HCT116 (cell line): ENCODE results near the gene TAF3. TPM values are rescaled to one million over a fixed set of nuclear protein-coding genes. Genes with fewer than 3 reads are reported as not detected.
A peak's percentile ranks its signal among the peaks of the same experiment; 100 is the strongest.

Experiments
- ATAC-seq: fragments of 200-7000 bp; cut with Tn5 transposase; 2 replicates; pipeline ENCODE4 v1.9.1; 2020; ENCODE audit warnings: mild to moderate bottlenecking, moderate library complexity
- BruUV-seq: library from RNA; stranded (reverse); fragments of 400-500 nt; replicated peaks from 2 replicates; lab custom pipeline; 2021; lab: Mats Ljungman, UMichigan
- CTCF ChIA-PET: fragments of 300-600 bp; sonication (Branson Sonifier 250); formaldehyde crosslinking; loops from one replicate; lab custom pipeline; 2021; ENCODE audit warnings: antibody characterized with exemption; lab: Charles Lee
- POLR2A ChIA-PET: fragments of 300-600, 350-600 bp; sonication (Branson Sonifier 250); formaldehyde crosslinking; loops from one replicate; lab custom pipeline; 2021; ENCODE audit warnings: antibody characterized with exemption; lab: Charles Lee
- RAD21 ChIA-PET, 2 experiments: fragments of 300-600 bp; sonication (Branson Sonifier 250); formaldehyde crosslinking; loops; one replicate each; lab custom pipeline; 2023; ENCODE audit warnings: low total read pairs in 2 of 2; ENCODE audit not compliant: uncharacterized antibody in 2 of 2, unreplicated experiment in 2 of 2, low non-redundant PET in 1 of 2; lab: Charles Lee
- DNase-seq: peaks from one replicate; pipeline ENCODE4 v3.0.0-alpha.2; 2010; ENCODE audit warnings: low read depth, low spot score
- H2AFZ ChIP-seq: fragments of 200-600 bp; shearing (Covaris generic), sonication (generic); 2 replicates; pipeline ENCODE4 v1.6.1; 2017; ENCODE audit warnings: low read depth, mixed run types, mixed read lengths, antibody characterized with exemption, low read length; ENCODE audit not compliant: poor library complexity, severe bottlenecking
- H3K27ac ChIP-seq: 2 replicates; pipeline ENCODE4 v1.5.1; 2012; ENCODE audit warnings: low read depth, low read length
- H3K27me3 ChIP-seq: fragments of 200-600 bp; sonication (generic); 2 replicates; pipeline ENCODE4 v1.6.1; 2016; ENCODE audit warnings: mixed run types, low read length, mixed read lengths; ENCODE audit not compliant: insufficient read depth
- H3K36me3 ChIP-seq, 2 experiments: fragments of 200-500 bp in 1 of 2; fragments of 200-600 bp in 1 of 2; sonication (Bioruptor generic) in 1 of 2; sonication (generic) in 1 of 2; 2 replicates each; pipeline versions ENCODE4 v1.5.1 to v1.6.1; 2014 to 2016; ENCODE audit warnings: low read length in 2 of 2, inconsistent platforms in 1 of 2, mixed read lengths in 1 of 2, mixed run types in 1 of 2; ENCODE audit not compliant: insufficient read depth in 2 of 2, control insufficient read depth in 1 of 2
- H3K4me1 ChIP-seq, 2 experiments: fragments of 200-600 bp in 1 of 2; sonication (generic) in 1 of 2; 2 replicates each; pipeline versions ENCODE4 v1.5.1 to v1.6.1; 2012 to 2017; ENCODE audit warnings: low read length in 2 of 2, inconsistent platforms in 1 of 2, mild to moderate bottlenecking in 1 of 2, mixed read lengths in 1 of 2, mixed run types in 1 of 2, moderate library complexity in 1 of 2; ENCODE audit not compliant: insufficient read depth in 2 of 2, control insufficient read depth in 1 of 2
- H3K4me2 ChIP-seq: fragments of 200-600 bp; sonication (generic); 2 replicates; pipeline ENCODE4 v1.6.1; 2017; ENCODE audit warnings: mixed run types, low read length, mixed read lengths
- H3K4me3 ChIP-seq, 2 experiments: fragments of 200-600 bp in 1 of 2; sonication (generic) in 1 of 2; replicated peaks in 1 of 2; 2 replicates each; pipeline ENCODE4 v1.5.1; 2011 to 2016; ENCODE audit warnings: low read length in 2 of 2, control low read depth in 1 of 2, low read depth in 1 of 2, mild to moderate bottlenecking in 1 of 2, mixed read lengths in 1 of 2, mixed run types in 1 of 2
- H3K79me2 ChIP-seq: fragments of 200-600 bp; sonication (generic); 2 replicates; pipeline ENCODE4 v1.6.1; 2017; ENCODE audit warnings: mild to moderate bottlenecking, mixed run types, low read length, moderate library complexity, mixed read lengths; ENCODE audit not compliant: insufficient read depth
- H3K9ac ChIP-seq: fragments of 200-600 bp; sonication (generic); 2 replicates; pipeline ENCODE4 v1.6.1; 2016; ENCODE audit warnings: low read length, mixed read lengths
- H3K9me2 ChIP-seq: fragments of 200-600 bp; sonication (generic), shearing (Covaris generic); 2 replicates; pipeline ENCODE4 v1.6.1; 2017; ENCODE audit warnings: mixed run types, mild to moderate bottlenecking, moderate library complexity; ENCODE audit not compliant: insufficient read depth
- H3K9me3 ChIP-seq, 2 experiments: fragments of 200-500 bp in 1 of 2; fragments of 200-600 bp in 1 of 2; sonication (Bioruptor generic) in 1 of 2; sonication (generic) in 1 of 2; 2 replicates each; pipeline ENCODE4 v1.6.1; 2014 to 2017; ENCODE audit warnings: low read length in 2 of 2, mixed read lengths in 2 of 2, inconsistent platforms in 1 of 2, low read depth in 1 of 2, mild to moderate bottlenecking in 1 of 2, mixed run types in 1 of 2, moderate library complexity in 1 of 2; ENCODE audit not compliant: control insufficient read depth in 1 of 2, insufficient read depth in 1 of 2
- H4K20me1 ChIP-seq: fragments of 200-600 bp; sonication (generic), shearing (Covaris generic); 2 replicates; pipeline ENCODE4 v1.6.1; 2017; ENCODE audit warnings: mixed run types, mild to moderate bottlenecking, moderate library complexity; ENCODE audit not compliant: insufficient read depth
- CEBPB ChIP-seq: IDR thresholded peaks from 2 replicates; pipeline ENCODE4 v1.6.1; 2012; ENCODE audit warnings: low read depth
- EGR1 ChIP-seq: IDR thresholded peaks from 2 replicates; pipeline ENCODE4 v1.6.1; 2012; ENCODE audit warnings: low read depth
- EZH2 ChIP-seq: fragments of 200-600 bp; sonication (generic); IDR thresholded peaks from 2 replicates; pipeline ENCODE4 v1.6.1; 2017; ENCODE audit warnings: antibody characterized with exemption, mixed run types
- EZH2phosphoT487 ChIP-seq: fragments of 200-600 bp; IDR thresholded peaks from 2 replicates; pipeline ENCODE4 v1.6.1; 2018; ENCODE audit warnings: antibody characterized with exemption, borderline replicate concordance
- JUND ChIP-seq: IDR thresholded peaks from 2 replicates; pipeline ENCODE4 v1.6.1; 2012
- POLR2AphosphoS5 ChIP-seq: IDR thresholded peaks from 2 replicates; pipeline ENCODE4 v1.6.1; 2011; ENCODE audit warnings: mild to moderate bottlenecking, low read depth, low read length, moderate library complexity
- RAD21 ChIP-seq: IDR thresholded peaks from 2 replicates; pipeline ENCODE4 v1.6.1; 2012; ENCODE audit warnings: low read depth, mild to moderate bottlenecking
- SP1 ChIP-seq: IDR thresholded peaks from 2 replicates; pipeline ENCODE4 v1.6.1; 2012; ENCODE audit warnings: low read depth
- SRF ChIP-seq: IDR thresholded peaks from 2 replicates; pipeline ENCODE4 v1.6.1; 2012; ENCODE audit warnings: low read depth
- YY1 ChIP-seq: IDR thresholded peaks from 2 replicates; pipeline ENCODE4 v1.6.1; 2011; ENCODE audit warnings: low read length, low read depth, moderate library complexity, mild to moderate bottlenecking; ENCODE audit not compliant: insufficient replicate concordance; ENCODE audit errors: extremely low read depth
- ZFX ChIP-seq: fragments of 450-650 bp; IDR thresholded peaks from 2 replicates; pipeline ENCODE4 v1.6.1; 2017
- ZNF274 ChIP-seq: fragments of 200-500 bp; sonication (Bioruptor generic); IDR thresholded peaks from 2 replicates; pipeline ENCODE4 v1.6.1; 2014; ENCODE audit warnings: mild to moderate bottlenecking, low read depth, low read length, inconsistent platforms
- intact Hi-C: fragments of 100-400 bp; cut with micrococcal nuclease; formaldehyde crosslinking; loops from 2 replicates; pipeline ENCODE4 v1.10.0; 2022
- total RNA-seq: library from RNA; stranded (reverse); gene quantifications from one replicate; pipeline ENCODE4 v1.2.1, GENCODE V29; 2021; ENCODE audit not compliant: unreplicated experiment
- TF ChIP-seq, protein P1 (sequence below): IDR thresholded peaks from 2 replicates; pipeline ENCODE4 v1.6.1; 2012
- TF ChIP-seq, protein P2 (sequence below), 3 experiments: fragments of 200-600 bp in 1 of 3; sonication (generic) in 1 of 3; IDR thresholded peaks in 2 of 3; conservative IDR thresholded peaks in 1 of 3; 2 replicates each; pipeline ENCODE4 v1.5.1; 2012 to 2017; ENCODE audit warnings: low read depth in 2 of 3, low read length in 2 of 3, antibody characterized with exemption in 1 of 3, borderline replicate concordance in 1 of 3, control low read depth in 1 of 3, mild to moderate bottlenecking in 1 of 3, mixed read lengths in 1 of 3, mixed run types in 1 of 3, moderate library complexity in 1 of 3; ENCODE audit not compliant: insufficient read depth in 1 of 3
- TF ChIP-seq, protein P3 (sequence below): IDR thresholded peaks from 2 replicates; pipeline ENCODE4 v1.6.1; 2011; ENCODE audit warnings: mild to moderate bottlenecking, low read length, moderate library complexity; ENCODE audit not compliant: insufficient replicate concordance; ENCODE audit errors: extremely low read depth
- TF ChIP-seq, protein P4 (sequence below): IDR thresholded peaks from 2 replicates; pipeline ENCODE4 v1.6.1; 2012; ENCODE audit warnings: low read depth

The TAF3 gene
- total RNA-seq, 1 experiment from 2014 or later = 8.0 TPM

DNA sequence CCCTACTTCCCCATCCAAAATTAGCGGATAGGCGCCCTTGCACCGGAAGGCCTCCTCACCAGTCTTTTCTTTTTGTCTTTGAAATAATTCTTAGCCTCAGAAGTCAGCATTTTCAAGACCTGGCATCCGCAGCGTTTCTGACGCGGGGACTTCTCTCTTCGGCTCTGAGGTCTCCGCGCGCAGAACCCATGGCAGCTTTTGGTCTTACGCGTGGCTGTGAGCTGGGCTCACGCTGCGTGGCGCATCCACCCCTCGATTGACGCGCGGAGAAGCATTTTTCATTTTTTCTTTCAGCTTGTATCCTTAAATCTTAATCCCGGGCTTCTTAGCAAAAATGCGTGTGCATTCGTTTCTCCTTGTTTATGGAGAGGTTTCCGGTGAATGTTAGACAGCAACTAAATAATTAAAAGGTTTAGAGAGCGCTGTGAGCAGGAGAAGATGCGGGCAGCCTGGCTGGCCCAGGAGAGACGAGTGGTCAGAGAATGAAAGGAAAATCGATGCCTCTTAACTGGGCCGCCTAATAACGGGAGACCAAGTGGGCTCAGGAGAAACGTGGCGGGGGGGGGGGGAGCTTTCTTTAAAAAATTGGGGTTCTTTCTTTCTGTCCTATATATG lies 234.1 kb downstream of the TAF3 start:
- no peak overlapping the region for H3K27ac ChIP-seq
- POLR2A ChIA-PET = no interaction called here

More for the DNA sequence above, 234.1 kb downstream of the TAF3 start:
- no peaks in the 10 kb centered on the region for H3K36me3 ChIP-seq
- H3K79me2 ChIP-seq = no peaks in the 10 kb centered on the region
- ChIA-PET CTCF (no interaction called here), RAD21 (no interaction called here)
- peak overlapping the region; percentile 93 for H2AFZ ChIP-seq
- no peaks in the 10 kb centered on the region for H3K9me3 ChIP-seq
- no peak overlapping the region for H3K9ac ChIP-seq
- TF ChIP-seq, protein P1, sequence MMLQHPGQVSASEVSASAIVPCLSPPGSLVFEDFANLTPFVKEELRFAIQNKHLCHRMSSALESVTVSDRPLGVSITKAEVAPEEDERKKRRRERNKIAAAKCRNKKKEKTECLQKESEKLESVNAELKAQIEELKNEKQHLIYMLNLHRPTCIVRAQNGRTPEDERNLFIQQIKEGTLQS = no peak
- no peak for TF ChIP-seq SRF
- TF ChIP-seq, protein P2, sequence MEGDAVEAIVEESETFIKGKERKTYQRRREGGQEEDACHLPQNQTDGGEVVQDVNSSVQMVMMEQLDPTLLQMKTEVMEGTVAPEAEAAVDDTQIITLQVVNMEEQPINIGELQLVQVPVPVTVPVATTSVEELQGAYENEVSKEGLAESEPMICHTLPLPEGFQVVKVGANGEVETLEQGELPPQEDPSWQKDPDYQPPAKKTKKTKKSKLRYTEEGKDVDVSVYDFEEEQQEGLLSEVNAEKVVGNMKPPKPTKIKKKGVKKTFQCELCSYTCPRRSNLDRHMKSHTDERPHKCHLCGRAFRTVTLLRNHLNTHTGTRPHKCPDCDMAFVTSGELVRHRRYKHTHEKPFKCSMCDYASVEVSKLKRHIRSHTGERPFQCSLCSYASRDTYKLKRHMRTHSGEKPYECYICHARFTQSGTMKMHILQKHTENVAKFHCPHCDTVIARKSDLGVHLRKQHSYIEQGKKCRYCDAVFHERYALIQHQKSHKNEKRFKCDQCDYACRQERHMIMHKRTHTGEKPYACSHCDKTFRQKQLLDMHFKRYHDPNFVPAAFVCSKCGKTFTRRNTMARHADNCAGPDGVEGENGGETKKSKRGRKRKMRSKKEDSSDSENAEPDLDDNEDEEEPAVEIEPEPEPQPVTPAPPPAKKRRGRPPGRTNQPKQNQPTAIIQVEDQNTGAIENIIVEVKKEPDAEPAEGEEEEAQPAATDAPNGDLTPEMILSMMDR (IDR thresholded peaks at IDR 0.05 in 2 of 3, conservative IDR thresholded peaks at IDR 0.05 in 1 of 3; ENCODE audit: borderline replicate concordance in 1 of 3, insufficient read depth in 1 of 3, low read depth in 2 of 3, low read length in 2 of 3) = no peak
- no peak for TF ChIP-seq CEBPB
- no peak for TF ChIP-seq JUND
- TF ChIP-seq ZNF274 = no peak
- no peak for TF ChIP-seq ZFX
- TF ChIP-seq, protein P3, sequence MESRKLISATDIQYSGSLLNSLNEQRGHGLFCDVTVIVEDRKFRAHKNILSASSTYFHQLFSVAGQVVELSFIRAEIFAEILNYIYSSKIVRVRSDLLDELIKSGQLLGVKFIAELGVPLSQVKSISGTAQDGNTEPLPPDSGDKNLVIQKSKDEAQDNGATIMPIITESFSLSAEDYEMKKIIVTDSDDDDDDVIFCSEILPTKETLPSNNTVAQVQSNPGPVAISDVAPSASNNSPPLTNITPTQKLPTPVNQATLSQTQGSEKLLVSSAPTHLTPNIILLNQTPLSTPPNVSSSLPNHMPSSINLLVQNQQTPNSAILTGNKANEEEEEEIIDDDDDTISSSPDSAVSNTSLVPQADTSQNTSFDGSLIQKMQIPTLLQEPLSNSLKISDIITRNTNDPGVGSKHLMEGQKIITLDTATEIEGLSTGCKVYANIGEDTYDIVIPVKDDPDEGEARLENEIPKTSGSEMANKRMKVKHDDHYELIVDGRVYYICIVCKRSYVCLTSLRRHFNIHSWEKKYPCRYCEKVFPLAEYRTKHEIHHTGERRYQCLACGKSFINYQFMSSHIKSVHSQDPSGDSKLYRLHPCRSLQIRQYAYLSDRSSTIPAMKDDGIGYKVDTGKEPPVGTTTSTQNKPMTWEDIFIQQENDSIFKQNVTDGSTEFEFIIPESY = no peak
- no peak for TF ChIP-seq POLR2AphosphoS5
- no peak for TF ChIP-seq EZH2
- no peak for TF ChIP-seq EZH2phosphoT487
- TF ChIP-seq, protein P4, sequence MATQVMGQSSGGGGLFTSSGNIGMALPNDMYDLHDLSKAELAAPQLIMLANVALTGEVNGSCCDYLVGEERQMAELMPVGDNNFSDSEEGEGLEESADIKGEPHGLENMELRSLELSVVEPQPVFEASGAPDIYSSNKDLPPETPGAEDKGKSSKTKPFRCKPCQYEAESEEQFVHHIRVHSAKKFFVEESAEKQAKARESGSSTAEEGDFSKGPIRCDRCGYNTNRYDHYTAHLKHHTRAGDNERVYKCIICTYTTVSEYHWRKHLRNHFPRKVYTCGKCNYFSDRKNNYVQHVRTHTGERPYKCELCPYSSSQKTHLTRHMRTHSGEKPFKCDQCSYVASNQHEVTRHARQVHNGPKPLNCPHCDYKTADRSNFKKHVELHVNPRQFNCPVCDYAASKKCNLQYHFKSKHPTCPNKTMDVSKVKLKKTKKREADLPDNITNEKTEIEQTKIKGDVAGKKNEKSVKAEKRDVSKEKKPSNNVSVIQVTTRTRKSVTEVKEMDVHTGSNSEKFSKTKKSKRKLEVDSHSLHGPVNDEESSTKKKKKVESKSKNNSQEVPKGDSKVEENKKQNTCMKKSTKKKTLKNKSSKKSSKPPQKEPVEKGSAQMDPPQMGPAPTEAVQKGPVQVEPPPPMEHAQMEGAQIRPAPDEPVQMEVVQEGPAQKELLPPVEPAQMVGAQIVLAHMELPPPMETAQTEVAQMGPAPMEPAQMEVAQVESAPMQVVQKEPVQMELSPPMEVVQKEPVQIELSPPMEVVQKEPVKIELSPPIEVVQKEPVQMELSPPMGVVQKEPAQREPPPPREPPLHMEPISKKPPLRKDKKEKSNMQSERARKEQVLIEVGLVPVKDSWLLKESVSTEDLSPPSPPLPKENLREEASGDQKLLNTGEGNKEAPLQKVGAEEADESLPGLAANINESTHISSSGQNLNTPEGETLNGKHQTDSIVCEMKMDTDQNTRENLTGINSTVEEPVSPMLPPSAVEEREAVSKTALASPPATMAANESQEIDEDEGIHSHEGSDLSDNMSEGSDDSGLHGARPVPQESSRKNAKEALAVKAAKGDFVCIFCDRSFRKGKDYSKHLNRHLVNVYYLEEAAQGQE = no peak
- no peak for TF ChIP-seq SP1
- TF ChIP-seq RAD21 = no peak
- TF ChIP-seq EGR1 = no peak
- TF ChIP-seq YY1 = no peak
- no peak overlapping the region for H3K4me3 ChIP-seq
- no peaks in the 10 kb centered on the region for H3K27me3 ChIP-seq
- H3K4me2 ChIP-seq = peak overlapping the region; percentile 97; the same call in 1 of the 2 replicates
- intact Hi-C loops = no loop called here
- DNase-seq (no peak), ATAC-seq (no peak)
- no TSS peak for BruUV-seq
- no peaks in the 10 kb centered on the region for H4K20me1 ChIP-seq
- peaks cover 3 to 15% of the 10 kb centered on the region in 2 experiments; a peak in 3 of 4 replicates for H3K4me1 ChIP-seq
- H3K9me2 ChIP-seq = no peaks in the 10 kb centered on the region
